ENCODE data around the gene C16orf89. TPM values are rescaled to one million over a fixed set of nuclear protein-coding genes. Genes with fewer than 3 reads are reported as not detected.

The C16orf89 gene
- total and polyA plus RNA-seq, 2 experiments from 2014 or later, result 2.8 to 4.4 TPM

DNA sequence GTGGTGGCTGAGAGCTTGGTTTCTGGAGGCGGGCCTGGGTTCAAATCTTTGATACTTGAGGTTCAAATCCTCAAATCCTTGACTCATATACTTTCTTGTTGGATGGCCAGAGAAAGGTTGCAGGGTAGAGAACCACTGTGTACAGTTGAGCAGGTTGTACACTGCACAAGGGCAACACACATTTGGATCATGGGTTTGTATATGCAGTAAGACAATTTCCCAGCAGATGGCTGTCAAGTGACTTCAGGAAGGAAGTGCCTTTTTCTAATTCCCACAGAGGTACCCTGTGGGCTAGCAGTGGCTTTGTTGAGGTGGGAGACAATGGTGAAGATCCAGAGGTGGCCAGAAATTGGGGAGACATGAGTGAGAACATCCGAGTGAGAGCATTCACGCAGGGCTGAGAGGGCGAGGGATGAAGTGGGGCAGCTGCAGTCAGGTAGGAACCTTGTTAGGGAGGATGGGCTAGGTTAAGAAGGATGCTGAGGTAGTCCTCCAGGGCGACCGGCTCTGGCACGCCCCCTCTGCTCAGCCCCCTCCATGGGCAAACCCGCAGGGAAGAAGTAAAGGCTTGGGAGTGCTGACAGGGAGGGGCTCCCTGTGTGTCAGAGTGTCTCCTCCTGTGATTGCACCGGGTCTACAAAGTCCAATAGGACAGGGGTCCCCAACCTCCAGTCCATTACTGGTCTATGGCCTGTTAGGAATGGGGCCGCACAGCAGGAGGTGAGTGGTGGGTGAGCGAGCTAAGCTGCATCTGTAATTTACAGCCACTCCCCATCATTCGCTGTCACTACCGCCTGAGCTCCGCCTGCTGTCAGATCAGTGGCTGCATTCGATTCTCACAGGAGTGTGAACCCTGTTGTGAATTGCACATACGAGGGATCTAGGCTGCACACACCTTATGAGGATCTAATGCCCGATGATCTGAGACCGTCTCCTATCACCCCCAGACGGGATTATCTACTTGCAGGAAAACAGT is 2.7 kb downstream of the C16orf89 start:
- Mint-ChIP-seq H3K27ac (no peak overlapping the region), H3K9me3 (no peaks in the 10 kb centered on the region), H3K4me1 (peaks cover 32% of the 10 kb centered on the region), H3K4me3 (no peak overlapping the region), H3K36me3 (ENCODE audit: low read depth) (no peaks in the 10 kb centered on the region), H3K27me3 (ENCODE audit: insufficient read depth, low read depth, poor library complexity) (peaks cover 13% of the 10 kb centered on the region)
- Histone ChIP-seq H3F3A (replicated peaks; ENCODE audit: low read depth) (peaks cover 6% of the 10 kb centered on the region), H3K9me2 (ENCODE audit: insufficient read depth) (no peaks in the 10 kb centered on the region), H3K4me2 (no peak overlapping the region), H2AFZ (no peak overlapping the region), H3K4me1 (ENCODE audit: insufficient read depth) (peaks cover 18% of the 10 kb centered on the region), H3K36me3 (ENCODE audit: insufficient read depth) (no peaks in the 10 kb centered on the region), H3K27me3 (ENCODE audit: insufficient read depth) (no peaks in the 10 kb centered on the region), H3K79me2 (replicated peaks; ENCODE audit: insufficient read depth) (no peaks in the 10 kb centered on the region), H3K27ac (ENCODE audit: low read depth) (no peak overlapping the region), H3K4me3 (no peak overlapping the region), H4K20me1 (replicated peaks; ENCODE audit: insufficient read depth) (no peaks in the 10 kb centered on the region)
- TF ChIP-seq NANOG (IDR thresholded peaks at IDR 0.05; ENCODE audit: borderline replicate concordance), result no peak
- TF ChIP-seq EZH2phosphoT487 (IDR thresholded peaks at IDR 0.05; ENCODE audit: unreplicated experiment), result no peak
- TF ChIP-seq, protein P1, sequence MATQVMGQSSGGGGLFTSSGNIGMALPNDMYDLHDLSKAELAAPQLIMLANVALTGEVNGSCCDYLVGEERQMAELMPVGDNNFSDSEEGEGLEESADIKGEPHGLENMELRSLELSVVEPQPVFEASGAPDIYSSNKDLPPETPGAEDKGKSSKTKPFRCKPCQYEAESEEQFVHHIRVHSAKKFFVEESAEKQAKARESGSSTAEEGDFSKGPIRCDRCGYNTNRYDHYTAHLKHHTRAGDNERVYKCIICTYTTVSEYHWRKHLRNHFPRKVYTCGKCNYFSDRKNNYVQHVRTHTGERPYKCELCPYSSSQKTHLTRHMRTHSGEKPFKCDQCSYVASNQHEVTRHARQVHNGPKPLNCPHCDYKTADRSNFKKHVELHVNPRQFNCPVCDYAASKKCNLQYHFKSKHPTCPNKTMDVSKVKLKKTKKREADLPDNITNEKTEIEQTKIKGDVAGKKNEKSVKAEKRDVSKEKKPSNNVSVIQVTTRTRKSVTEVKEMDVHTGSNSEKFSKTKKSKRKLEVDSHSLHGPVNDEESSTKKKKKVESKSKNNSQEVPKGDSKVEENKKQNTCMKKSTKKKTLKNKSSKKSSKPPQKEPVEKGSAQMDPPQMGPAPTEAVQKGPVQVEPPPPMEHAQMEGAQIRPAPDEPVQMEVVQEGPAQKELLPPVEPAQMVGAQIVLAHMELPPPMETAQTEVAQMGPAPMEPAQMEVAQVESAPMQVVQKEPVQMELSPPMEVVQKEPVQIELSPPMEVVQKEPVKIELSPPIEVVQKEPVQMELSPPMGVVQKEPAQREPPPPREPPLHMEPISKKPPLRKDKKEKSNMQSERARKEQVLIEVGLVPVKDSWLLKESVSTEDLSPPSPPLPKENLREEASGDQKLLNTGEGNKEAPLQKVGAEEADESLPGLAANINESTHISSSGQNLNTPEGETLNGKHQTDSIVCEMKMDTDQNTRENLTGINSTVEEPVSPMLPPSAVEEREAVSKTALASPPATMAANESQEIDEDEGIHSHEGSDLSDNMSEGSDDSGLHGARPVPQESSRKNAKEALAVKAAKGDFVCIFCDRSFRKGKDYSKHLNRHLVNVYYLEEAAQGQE (IDR thresholded peaks at IDR 0.05; ENCODE audit: unreplicated experiment), result no peak
- TF ChIP-seq, protein P2, sequence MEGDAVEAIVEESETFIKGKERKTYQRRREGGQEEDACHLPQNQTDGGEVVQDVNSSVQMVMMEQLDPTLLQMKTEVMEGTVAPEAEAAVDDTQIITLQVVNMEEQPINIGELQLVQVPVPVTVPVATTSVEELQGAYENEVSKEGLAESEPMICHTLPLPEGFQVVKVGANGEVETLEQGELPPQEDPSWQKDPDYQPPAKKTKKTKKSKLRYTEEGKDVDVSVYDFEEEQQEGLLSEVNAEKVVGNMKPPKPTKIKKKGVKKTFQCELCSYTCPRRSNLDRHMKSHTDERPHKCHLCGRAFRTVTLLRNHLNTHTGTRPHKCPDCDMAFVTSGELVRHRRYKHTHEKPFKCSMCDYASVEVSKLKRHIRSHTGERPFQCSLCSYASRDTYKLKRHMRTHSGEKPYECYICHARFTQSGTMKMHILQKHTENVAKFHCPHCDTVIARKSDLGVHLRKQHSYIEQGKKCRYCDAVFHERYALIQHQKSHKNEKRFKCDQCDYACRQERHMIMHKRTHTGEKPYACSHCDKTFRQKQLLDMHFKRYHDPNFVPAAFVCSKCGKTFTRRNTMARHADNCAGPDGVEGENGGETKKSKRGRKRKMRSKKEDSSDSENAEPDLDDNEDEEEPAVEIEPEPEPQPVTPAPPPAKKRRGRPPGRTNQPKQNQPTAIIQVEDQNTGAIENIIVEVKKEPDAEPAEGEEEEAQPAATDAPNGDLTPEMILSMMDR (conservative IDR thresholded peaks at IDR 0.05; ENCODE audit: low read depth in 2 of 2), result 0 out of 4 replicates have a peak, but pooled peaks of 1 of the 2 experiments have one; percentile 14
- ATAC-seq (no peak), DNase-seq (ENCODE audit: low spot score) (no peak)

DNA sequence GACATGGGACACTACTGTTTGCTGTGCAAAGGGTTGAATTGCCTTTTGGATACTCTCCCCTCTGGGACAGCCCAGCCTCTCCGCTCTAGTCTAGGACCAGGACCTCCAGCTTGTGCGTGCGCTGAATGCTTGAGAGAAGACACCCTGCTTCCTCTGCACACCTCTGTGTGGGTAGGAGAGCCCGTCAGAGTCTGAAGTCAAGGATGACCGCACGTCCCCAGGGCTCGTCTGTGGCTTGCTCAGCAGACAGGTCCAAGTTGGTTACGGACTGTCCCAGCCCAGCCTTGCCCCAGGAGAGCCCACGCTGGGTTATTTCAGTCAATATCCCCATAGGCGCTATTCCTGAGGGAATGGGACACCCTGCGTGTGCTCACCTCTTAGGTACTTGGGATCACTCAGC is 3.7 kb downstream of the C16orf89 start:
- Histone ChIP-seq H2AFZ (no peak overlapping the region), H3K4me1 (ENCODE audit: insufficient read depth) (peaks cover 20% of the 10 kb centered on the region), H3K27me3 (ENCODE audit: insufficient read depth) (no peaks in the 10 kb centered on the region), H4K20me1 (replicated peaks; ENCODE audit: insufficient read depth) (no peaks in the 10 kb centered on the region), H3K27ac (ENCODE audit: low read depth) (no peak overlapping the region), H3K9me2 (ENCODE audit: insufficient read depth) (no peaks in the 10 kb centered on the region), H3K4me3 (no peak overlapping the region), H3K36me3 (ENCODE audit: insufficient read depth) (no peaks in the 10 kb centered on the region), H3F3A (replicated peaks; ENCODE audit: low read depth) (peaks cover 10% of the 10 kb centered on the region), H3K79me2 (replicated peaks; ENCODE audit: insufficient read depth) (no peaks in the 10 kb centered on the region), H3K4me2 (no peak overlapping the region)
- H3K4me1 Mint-ChIP-seq, result peaks cover 28% of the 10 kb centered on the region
- H3K36me3 Mint-ChIP-seq (ENCODE audit: low read depth), result no peaks in the 10 kb centered on the region
- H3K4me3 Mint-ChIP-seq, result no peak overlapping the region
- no peak overlapping the region for H3K27ac Mint-ChIP-seq
- TF ChIP-seq, protein P3, sequence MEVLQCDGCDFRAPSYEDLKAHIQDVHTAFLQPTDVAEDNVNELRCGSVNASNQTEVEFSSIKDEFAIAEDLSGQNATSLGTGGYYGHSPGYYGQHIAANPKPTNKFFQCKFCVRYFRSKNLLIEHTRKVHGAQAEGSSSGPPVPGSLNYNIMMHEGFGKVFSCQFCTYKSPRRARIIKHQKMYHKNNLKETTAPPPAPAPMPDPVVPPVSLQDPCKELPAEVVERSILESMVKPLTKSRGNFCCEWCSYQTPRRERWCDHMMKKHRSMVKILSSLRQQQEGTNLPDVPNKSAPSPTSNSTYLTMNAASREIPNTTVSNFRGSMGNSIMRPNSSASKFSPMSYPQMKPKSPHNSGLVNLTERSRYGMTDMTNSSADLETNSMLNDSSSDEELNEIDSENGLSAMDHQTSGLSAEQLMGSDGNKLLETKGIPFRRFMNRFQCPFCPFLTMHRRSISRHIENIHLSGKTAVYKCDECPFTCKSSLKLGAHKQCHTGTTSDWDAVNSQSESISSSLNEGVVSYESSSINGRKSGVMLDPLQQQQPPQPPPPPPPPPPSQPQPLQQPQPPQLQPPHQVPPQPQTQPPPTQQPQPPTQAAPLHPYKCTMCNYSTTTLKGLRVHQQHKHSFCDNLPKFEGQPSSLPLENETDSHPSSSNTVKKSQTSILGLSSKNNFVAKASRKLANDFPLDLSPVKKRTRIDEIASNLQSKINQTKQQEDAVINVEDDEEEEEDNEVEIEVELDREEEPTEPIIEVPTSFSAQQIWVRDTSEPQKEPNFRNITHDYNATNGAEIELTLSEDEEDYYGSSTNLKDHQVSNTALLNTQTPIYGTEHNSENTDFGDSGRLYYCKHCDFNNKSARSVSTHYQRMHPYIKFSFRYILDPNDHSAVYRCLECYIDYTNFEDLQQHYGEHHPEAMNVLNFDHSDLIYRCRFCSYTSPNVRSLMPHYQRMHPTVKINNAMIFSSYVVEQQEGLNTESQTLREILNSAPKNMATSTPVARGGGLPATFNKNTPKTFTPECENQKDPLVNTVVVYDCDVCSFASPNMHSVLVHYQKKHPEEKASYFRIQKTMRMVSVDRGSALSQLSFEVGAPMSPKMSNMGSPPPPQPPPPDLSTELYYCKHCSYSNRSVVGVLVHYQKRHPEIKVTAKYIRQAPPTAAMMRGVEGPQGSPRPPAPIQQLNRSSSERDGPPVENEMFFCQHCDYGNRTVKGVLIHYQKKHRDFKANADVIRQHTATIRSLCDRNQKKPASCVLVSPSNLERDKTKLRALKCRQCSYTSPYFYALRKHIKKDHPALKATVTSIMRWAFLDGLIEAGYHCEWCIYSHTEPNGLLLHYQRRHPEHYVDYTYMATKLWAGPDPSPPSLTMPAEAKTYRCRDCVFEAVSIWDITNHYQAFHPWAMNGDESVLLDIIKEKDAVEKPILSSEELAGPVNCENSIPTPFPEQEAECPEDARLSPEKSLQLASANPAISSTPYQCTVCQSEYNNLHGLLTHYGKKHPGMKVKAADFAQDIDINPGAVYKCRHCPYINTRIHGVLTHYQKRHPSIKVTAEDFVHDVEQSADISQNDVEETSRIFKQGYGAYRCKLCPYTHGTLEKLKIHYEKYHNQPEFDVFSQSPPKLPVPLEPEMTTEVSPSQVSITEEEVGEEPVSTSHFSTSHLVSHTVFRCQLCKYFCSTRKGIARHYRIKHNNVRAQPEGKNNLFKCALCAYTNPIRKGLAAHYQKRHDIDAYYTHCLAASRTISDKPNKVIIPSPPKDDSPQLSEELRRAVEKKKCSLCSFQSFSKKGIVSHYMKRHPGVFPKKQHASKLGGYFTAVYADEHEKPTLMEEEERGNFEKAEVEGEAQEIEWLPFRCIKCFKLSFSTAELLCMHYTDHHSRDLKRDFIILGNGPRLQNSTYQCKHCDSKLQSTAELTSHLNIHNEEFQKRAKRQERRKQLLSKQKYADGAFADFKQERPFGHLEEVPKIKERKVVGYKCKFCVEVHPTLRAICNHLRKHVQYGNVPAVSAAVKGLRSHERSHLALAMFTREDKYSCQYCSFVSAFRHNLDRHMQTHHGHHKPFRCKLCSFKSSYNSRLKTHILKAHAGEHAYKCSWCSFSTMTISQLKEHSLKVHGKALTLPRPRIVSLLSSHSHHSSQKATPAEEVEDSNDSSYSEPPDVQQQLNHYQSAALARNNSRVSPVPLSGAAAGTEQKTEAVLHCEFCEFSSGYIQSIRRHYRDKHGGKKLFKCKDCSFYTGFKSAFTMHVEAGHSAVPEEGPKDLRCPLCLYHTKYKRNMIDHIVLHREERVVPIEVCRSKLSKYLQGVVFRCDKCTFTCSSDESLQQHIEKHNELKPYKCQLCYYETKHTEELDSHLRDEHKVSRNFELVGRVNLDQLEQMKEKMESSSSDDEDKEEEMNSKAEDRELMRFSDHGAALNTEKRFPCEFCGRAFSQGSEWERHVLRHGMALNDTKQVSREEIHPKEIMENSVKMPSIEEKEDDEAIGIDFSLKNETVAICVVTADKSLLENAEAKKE (CRISPR knock-in tag; IDR thresholded peaks at IDR 0.05), result no peak
- no peak for TF ChIP-seq EZH2phosphoT487 (IDR thresholded peaks at IDR 0.05; ENCODE audit: unreplicated experiment)
- H3K27me3 Mint-ChIP-seq (ENCODE audit: insufficient read depth, low read depth, poor library complexity), result peaks cover 15% of the 10 kb centered on the region
- H3K9me3 Mint-ChIP-seq, result no peaks in the 10 kb centered on the region
- ATAC-seq (no peak), DNase-seq (ENCODE audit: low spot score) (no peak)
